IPS-15b (cell line): ENCODE data around the gene SLX9.

Experiments used
- H3K27me3 ChIP-seq: one replicate; pipeline ENCODE4 v1.6.1; 2013; ENCODE audit warnings: low read length; ENCODE audit not compliant: control insufficient read depth, insufficient read depth
- H3K36me3 ChIP-seq: one replicate; pipeline ENCODE4 v1.6.1; 2013; ENCODE audit warnings: low read length; ENCODE audit not compliant: control insufficient read depth, insufficient read depth
- H3K4me1 ChIP-seq: one replicate; pipeline ENCODE4 v1.6.1; 2013; ENCODE audit warnings: mild to moderate bottlenecking, low read length; ENCODE audit not compliant: control insufficient read depth, insufficient read depth
- H3K4me3 ChIP-seq: one replicate; pipeline ENCODE4 v1.5.1; 2013; ENCODE audit warnings: low read depth, low read length
- H3K9ac ChIP-seq: one replicate; pipeline ENCODE4 v1.6.1; 2013; ENCODE audit warnings: low read depth, mild to moderate bottlenecking, low read length
- H3K9me3 ChIP-seq: one replicate; pipeline ENCODE4 v1.6.1; 2013; ENCODE audit warnings: mild to moderate bottlenecking, low read length; ENCODE audit not compliant: control insufficient read depth, insufficient read depth

The SLX9 gene

GRCh38 chr21:44965251-44966022, 25.6 kb downstream of the SLX9 start:
- H3K4me3 ChIP-seq: no peak overlapping the region
- H3K9me3 ChIP-seq: no peaks in the 10 kb centered on the region
- no peaks in the 10 kb centered on the region for H3K4me1 ChIP-seq
- H3K9ac ChIP-seq: no peak overlapping the region
- H3K36me3 ChIP-seq: peaks cover 53% of the 10 kb centered on the region
- no peaks in the 10 kb centered on the region for H3K27me3 ChIP-seq

GRCh38 chr21:44966135-44967081, 26.6 kb downstream of the SLX9 start:
- Histone ChIP-seq H3K4me1 (no peaks in the 10 kb centered on the region), H3K4me3 (no peak overlapping the region), H3K9ac (no peak overlapping the region), H3K36me3 (peaks cover 52% of the 10 kb centered on the region), H3K27me3 (no peaks in the 10 kb centered on the region), H3K9me3 (no peaks in the 10 kb centered on the region)

- Histone ChIP-seq H3K36me3 (peaks cover 48% of the 10 kb centered on the region), H3K27me3 (no peaks in the 10 kb centered on the region), H3K4me1 (no peaks in the 10 kb centered on the region), H3K9ac (no peak overlapping the region), H3K4me3 (no peak overlapping the region), H3K9me3 (no peaks in the 10 kb centered on the region)
Observed at GRCh38 chr21:44967082-44968047, 27.5 kb downstream of the SLX9 start.

DNA sequence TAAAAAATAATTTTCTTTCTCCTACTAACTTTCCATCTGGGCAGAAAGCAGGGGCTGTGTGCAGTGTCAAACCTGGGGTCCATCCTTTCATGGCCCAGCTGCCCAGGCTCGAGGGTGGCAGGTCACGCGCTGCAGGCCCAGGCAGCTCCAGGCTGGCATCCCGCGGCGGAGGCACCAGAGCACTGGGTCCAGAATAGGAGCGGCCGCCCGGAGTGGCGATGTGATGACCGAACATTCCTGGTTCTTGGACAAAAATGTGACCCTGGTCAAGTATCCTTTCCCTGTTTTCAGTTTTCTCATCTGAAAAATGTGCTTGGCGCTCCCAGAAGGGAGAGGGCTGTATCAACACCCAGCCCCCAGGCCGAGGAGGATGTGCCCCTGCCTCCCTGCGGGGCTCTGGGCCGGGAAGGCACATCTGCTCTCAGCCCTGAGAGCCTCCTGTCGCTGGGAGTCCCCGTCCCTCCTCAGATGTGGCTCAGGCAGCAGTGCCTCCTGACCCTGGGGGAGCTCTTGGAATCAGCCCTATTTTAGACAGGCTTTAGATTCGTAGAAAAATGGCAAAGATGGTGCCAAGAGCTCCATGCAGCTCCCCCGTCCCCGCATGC, 29.3 kb downstream of the SLX9 start:
- Histone ChIP-seq H3K9ac (no peak overlapping the region), H3K4me1 (no peaks in the 10 kb centered on the region), H3K27me3 (no peaks in the 10 kb centered on the region), H3K9me3 (no peaks in the 10 kb centered on the region), H3K4me3 (no peak overlapping the region), H3K36me3 (peaks cover 48% of the 10 kb centered on the region)

GRCh38 chr21:44969931-44970755, 30.3 kb downstream of the SLX9 start:
- Histone ChIP-seq H3K27me3 (no peaks in the 10 kb centered on the region), H3K36me3 (peaks cover 49% of the 10 kb centered on the region), H3K9me3 (no peaks in the 10 kb centered on the region), H3K9ac (no peak overlapping the region), H3K4me3 (no peak overlapping the region), H3K4me1 (no peaks in the 10 kb centered on the region)

- no peaks in the 10 kb centered on the region for H3K4me1 ChIP-seq
- no peak overlapping the region for H3K9ac ChIP-seq
Observed at GRCh38 chr21:44970766-44971671, 31.2 kb downstream of the SLX9 start.

DNA sequence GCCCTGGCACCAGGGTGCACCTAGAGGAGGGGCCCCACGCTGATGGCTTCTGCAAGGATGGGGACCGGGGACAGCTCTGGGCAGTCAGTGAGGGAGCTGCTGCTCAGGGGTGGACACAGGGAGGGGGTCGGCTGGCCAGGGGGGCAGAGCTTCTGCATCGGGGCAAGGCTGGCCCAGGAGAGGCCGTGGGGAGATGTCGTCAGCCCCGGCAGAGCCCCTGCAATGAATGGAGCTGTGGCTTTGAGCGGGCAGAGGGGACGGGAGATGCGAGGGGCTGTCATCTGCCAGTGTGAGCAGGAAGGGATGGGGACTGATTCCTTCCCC, 31.8 kb downstream of the SLX9 start:
- H3K4me3 ChIP-seq: no peak overlapping the region
- H3K27me3 ChIP-seq: no peaks in the 10 kb centered on the region
- H3K4me1 ChIP-seq: no peaks in the 10 kb centered on the region
- peaks cover 53% of the 10 kb centered on the region for H3K36me3 ChIP-seq
- no peaks in the 10 kb centered on the region for H3K9me3 ChIP-seq
- H3K9ac ChIP-seq: no peak overlapping the region

More at GRCh38 chr21:44970766-44971671, 31.2 kb downstream of the SLX9 start:
- H3K36me3 ChIP-seq: peaks cover 49% of the 10 kb centered on the region
- no peak overlapping the region for H3K4me3 ChIP-seq
- no peaks in the 10 kb centered on the region for H3K27me3 ChIP-seq
- no peaks in the 10 kb centered on the region for H3K9me3 ChIP-seq

- Histone ChIP-seq H3K36me3 (peaks cover 46% of the 10 kb centered on the region), H3K4me3 (no peak overlapping the region), H3K9me3 (no peaks in the 10 kb centered on the region), H3K4me1 (no peaks in the 10 kb centered on the region), H3K27me3 (no peaks in the 10 kb centered on the region), H3K9ac (no peak overlapping the region)
Observed at GRCh38 chr21:44972301-44972814, 32.5 kb downstream of the SLX9 start.

- H3K36me3 ChIP-seq: peaks cover 42% of the 10 kb centered on the region
- H3K9me3 ChIP-seq: no peaks in the 10 kb centered on the region
- no peaks in the 10 kb centered on the region for H3K4me1 ChIP-seq
- H3K4me3 ChIP-seq: no peak overlapping the region
- H3K9ac ChIP-seq: peak overlapping the region; percentile 37
- no peaks in the 10 kb centered on the region for H3K27me3 ChIP-seq
Observed at GRCh38 chr21:44972821-44973220, 33.0 kb downstream of the SLX9 start.

DNA sequence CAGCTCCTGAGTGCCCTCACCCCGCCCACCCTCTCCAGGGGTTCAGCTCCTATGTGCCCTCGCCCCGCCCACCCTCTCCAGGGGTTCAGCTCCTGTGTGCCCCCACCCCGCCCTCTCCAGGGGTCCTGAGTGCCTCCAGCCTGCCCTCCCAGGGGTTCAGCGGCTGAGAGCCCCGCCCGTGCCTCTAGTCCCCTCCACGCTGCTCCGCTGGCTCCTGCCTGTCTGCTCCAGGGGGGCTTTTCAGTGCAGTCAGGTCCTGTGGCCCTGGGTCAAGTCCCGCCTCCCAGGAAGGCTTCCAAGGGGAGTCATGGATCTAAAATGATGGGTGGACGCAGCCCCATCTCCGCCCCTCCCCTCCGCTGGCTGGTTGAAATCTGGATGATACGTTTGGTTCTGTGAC, 33.8 kb downstream of the SLX9 start:
- H3K4me1 ChIP-seq: no peaks in the 10 kb centered on the region

More for the DNA sequence above, 33.8 kb downstream of the SLX9 start:
- H3K9me3 ChIP-seq: no peaks in the 10 kb centered on the region
- no peak overlapping the region for H3K4me3 ChIP-seq
- H3K27me3 ChIP-seq: no peaks in the 10 kb centered on the region
- H3K36me3 ChIP-seq: peaks cover 36% of the 10 kb centered on the region
- no peak overlapping the region for H3K9ac ChIP-seq
